HG02970 (cell line): Measurements from ENCODE around the gene LRP1B.
A peak's percentile ranks its signal among the peaks of the same experiment; 100 is the strongest.

Experiments
- ATAC-seq: cut with Tn5 transposase; IDR thresholded peaks from one replicate; pipeline ENCODE4 v1.9.1; 2021; ENCODE audit warnings: mild to moderate bottlenecking, moderate library complexity, moderate number of reproducible peaks; ENCODE audit not compliant: unreplicated experiment, low FRiP score

The LRP1B gene

DNA sequence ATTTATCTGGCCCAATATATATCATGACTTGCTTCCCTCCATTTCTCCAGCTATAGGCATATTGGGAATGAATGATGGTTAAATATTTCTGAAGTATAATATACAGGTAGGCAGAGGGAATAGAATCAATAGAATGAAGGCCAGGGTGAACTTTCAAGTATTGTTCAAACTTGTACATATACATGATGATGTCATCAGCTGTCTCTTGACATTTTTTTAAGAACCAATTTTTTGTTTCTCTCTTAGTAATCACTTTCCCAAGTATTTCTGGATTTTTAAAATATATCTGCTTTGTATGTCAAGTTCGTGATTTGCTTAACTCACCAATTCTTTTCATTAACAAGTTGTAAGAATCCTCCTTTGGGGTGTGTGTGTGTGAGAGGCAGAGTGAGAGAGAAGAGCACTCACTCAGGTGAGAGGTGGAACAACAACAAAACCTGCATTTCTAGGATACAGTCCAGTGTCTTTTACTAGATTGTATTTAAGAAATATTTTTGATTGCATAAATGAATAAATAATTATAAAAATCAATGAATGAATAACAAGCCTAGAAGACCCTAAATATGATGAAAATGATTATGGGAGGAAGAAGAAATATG is 1239.1 kb downstream of the LRP1B start:
- ATAC-seq = no peak

DNA sequence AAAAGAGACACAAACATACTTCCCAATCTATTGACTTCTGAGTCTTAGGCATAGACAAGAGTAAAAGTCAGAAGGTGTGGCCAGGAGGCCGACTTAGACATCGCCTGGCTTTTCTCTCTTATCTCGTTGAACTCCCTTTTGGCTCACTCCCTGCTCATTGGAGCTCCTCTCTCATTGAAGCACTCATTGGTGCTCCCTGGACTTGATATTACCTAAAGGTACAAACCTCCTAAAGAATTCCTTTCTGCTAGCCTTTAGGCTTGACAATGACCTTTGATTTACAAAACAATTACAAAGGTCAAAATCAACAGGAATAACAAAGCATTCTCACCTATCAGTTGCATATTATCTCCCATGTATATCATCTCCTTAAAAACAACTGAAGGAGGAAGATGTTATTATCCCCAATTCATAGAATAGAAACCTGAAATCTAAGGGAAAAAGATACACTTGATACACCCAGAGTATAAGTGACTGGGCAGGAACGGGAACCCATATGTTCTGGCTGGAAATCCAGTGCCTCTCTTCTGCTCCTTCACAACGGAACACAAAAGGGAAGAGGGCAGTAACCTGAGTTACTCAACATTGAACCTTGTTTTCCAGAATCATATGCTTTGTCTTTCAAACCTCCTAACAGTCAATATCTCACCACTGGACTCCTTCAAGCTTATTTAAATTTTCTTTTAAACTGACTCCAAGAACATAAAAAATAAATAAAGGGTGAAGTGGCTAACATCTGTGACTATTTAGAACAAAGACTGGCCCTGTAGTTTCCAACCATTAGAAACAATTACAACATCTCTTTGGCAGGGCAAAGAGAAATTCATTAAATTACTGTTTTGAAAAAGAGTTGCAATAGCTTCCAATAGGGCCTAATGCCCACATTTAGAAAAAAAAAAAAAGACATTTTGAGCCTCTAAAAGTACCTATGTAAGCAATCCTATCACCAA is 1247.9 kb downstream of the LRP1B start:
- no peak for ATAC-seq

DNA sequence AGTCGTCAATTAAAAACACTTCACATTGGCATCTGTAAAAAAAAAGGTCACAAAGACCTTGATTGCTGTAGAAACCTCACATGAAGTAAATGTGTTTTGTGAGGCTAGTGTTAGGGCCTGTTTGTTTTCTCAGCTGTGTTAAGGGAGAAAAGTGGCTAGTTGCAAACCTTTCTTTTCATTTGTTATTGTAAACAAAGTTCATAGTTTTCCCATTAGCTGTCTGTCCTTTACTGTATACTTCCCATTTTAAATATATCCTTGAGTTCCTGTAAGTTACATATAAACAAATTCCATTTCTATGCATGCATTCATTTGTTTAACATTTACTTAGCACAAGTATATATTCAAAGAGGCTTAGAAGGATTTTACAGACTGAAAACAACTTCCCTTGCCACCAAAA is 1250.2 kb downstream of the LRP1B start:
- ATAC-seq = no peak

DNA sequence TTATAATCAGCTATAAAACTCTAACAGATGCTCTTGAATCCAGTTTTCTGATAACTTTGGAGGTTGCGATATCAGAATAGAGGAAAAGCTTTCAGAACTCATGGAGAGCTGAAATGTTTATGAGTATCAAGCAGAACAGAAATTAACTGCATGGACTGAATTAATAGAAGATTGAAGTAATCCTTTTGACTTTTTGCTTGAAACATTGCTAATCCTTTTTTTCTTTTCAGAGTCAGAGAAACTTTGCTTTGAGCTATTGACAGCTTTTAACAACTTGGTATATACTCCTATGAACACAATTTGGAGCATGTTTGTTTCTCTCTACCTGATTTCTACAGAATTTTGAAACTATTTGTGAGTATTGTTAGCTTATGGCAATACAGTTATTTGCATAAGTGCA is 1254.8 kb downstream of the LRP1B start:
- no peak for ATAC-seq

DNA sequence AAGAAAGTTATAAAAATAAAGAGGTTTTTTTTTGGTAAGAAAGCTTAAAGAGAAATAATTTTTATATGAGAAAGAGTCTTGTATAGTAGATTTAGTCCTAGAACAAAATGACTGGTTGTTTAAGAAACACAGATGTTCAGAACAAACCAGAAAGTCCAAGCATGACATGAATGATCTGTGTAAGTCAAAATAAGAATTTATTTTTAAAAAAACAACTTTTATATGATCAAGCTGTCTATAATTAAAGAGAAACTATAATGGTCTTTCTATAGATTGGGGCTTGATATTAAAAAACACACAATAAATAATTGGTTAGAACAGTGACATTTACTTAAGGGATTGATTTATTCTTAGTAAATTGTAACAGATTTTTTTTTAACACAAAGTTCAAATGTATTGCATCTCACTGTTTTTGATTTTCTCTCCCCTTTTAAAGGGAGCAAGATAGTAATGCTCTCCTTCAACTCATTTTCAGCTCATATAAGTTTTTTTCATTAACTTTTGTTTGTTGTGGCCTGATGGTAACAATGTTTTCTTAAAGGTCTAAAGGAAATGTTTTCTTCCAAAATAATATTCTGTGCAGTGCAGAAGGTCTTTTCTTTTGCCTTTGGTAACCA is 1256.8 kb downstream of the LRP1B start:
- no peak for ATAC-seq

DNA sequence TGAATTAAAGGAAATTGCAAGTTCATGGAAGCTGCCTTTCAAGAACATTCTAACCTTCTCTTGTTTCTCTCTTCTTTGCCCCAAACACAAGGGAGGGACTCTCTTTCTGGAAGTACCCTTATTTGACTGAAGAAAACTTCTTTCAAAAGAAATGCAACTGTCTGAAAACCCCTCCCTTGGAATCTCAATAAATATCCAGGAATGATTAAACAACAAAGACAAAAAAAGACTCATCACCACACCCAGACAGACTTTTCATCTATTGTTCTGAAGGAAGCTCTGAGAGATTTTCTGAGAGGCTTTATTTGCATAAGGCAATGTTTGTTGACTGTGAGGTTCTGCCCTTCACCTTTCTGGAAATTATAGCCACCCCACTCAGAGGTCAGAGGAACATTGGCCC is 1260.9 kb downstream of the LRP1B start:
- no peak for ATAC-seq

DNA sequence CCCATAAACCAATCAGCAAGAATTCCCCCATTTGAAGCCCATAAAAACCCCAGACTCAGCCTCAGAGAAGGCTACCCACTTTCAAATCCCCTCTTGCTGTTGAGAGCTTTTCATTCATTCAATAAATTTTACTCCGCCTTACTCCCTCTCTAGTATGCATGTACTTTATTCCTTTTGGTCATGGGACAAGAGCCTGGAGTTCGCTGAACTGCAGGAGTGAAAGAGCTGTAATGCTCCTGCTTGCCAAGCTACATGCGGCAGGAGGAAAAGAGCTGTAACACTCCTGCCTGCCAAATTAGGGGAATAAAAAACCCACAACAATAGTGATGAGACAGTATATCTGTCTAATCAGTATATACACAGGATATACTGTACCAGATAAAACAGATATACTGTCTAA is 1261.7 kb downstream of the LRP1B start:
- no peak for ATAC-seq

DNA sequence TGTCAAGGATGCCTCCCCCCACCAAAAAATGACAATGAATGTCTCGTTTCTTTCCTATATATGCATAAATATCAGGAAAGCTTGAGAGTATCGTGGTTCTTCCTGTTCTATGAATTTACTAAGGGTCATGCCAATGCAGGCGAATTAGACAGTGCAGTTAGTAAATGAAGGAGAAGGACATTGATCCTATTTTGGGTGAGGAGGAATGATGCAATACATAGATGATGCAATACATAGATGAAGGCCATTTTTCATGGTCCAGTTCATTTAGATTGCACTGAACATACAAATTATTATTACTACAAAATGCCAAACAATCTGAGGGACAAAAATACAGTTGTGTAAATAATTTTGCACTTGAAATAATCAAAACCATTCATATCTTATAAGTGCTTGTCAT is 1265.0 kb downstream of the LRP1B start:
- ATAC-seq = no peak

DNA sequence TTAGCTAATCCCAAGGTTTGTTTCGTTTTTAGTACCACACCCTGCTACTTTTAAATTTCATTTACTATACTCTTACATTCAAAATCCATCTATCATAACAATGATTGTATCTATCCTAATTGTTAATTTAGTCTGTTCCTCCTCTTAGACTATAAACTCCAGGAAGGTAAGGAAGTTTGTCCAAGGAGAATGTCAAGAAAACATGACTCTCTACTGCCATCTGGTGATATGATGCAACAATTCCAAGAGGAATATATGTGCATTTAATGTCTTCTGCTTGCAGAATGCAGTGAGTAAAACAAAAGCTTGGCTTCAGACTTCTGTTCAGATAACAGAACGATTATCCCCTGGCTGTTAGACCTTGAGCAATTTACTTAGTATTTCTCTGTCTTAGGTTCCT is 1267.1 kb downstream of the LRP1B start:
- ATAC-seq = no peak

DNA sequence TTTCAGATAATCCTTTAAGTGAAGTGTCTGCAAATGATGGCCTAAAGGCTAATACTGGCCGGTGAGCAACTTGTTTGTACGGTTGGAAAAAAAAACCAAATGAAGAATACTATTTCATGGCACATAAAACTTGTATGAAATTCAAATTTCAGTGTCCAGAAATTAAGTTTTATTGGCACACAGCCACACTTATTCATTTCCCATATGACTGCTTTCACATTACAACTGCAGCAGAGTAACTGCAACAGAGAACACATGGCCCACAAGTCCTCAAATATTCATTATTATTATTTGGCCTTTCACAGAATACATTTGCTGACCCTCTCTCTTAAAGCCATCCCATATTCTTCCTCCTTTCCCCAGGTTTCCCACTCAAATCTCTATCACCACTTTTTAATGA is 1268.6 kb downstream of the LRP1B start:
- ATAC-seq = no peak

DNA sequence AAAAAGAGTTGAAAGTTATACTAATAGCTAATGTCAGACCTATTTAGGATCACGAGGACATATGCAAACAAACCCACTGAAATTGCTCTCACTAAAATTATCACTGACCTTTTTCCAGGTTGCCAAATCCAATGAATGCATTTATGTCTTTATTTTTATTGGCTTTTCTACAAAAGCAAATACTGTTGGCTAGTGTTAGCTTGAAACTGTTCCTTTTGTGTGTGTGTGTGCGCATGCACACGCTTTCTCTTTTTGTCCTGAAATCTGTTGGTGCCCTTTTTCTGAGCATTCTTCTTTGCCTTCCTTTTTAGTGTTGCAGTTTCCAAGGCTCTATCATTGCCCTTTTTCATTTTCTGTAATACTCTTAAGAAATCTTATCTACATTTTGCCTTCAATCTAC is 1269.2 kb downstream of the LRP1B start:
- no peak for ATAC-seq

DNA sequence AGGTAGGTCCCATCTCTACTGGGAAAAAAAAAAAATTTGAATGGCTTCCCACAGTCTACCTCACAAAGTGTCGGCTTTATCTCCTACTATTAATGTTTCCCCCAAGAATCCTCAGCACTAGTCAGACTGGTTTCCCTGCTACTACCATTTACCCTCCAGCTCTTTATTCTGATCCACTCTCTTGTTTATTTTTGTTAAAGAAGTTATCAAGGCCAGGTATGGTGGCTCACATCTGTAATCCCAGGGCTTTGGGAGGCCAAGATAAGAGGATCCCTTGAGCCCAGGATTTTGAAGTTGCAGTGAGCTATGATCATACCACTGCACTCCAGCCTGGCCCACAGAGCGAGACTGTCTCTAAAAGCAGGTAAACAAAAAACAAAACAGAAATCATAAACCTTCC is 1275.3 kb downstream of the LRP1B start:
- ATAC-seq = no peak

DNA sequence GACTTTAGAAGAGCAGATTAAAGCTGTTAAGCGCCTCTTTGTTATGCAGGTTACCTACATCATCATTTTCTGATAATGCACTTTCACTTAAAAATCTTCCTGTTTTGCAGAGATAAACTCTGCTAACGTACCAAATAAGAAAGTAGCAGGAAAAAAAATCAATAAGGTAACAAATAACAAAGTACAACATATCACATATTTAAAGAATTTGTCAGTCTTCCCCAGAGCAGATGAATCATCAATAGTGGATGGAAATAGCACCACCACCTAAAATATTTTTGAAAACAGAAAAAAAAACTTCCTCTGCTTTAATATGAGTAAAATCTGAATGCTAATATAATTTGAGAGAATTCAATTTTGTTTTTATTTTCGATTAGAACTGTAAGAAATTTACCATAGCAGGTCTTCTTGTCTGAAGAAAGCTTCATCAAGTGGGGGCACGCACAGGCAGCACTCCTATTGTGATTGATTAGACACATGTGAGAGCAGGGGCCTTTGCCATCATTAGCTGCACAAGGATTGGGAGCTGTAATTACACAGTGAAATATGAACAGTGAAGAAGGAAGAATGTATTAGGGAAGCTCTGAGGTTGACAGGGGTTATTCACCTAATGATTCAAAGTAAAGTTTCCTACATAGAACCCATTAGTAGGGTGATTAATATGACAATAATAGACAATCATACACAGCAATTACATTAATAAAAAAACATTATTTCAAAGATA is 1279.4 kb downstream of the LRP1B start:
- no peak for ATAC-seq

DNA sequence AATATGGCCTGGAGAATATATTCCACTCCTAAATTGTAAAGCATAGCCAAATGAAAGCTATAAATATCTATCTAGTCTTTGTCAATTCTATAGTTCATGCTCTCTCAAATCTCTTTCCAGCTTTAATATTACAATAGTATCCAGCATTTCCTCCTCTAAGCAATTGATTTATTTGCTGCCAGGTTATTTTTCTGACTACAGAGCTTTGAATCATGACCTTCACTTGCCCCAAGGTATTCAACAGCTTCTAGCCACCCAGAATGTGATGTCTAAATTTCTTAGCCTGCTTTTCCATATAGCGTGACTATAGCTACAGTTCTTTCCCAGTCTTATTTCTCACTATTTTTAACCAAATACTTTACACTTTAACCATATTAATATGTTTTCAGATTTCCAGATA is 1287.6 kb downstream of the LRP1B start:
- no peak for ATAC-seq

DNA sequence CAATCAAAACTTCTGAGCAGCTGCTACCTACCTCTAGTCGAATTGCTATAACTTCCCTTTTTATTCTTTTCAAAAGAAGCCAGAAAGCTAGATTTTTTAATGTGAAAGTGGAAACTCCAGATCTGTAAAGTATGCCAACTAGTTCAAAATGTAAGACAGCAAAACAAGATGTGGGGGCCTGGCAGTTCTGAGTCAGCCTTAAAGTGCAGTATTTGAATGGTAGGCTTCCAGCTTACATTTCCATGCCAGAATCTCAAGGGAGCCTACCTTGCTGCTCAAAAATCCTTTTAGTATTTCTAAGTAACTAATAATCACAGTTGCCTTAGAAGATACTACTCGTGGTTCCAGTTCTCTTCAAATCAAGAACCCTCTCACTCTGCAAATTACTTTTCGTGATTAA is 1288.7 kb downstream of the LRP1B start:
- ATAC-seq = no peak

DNA sequence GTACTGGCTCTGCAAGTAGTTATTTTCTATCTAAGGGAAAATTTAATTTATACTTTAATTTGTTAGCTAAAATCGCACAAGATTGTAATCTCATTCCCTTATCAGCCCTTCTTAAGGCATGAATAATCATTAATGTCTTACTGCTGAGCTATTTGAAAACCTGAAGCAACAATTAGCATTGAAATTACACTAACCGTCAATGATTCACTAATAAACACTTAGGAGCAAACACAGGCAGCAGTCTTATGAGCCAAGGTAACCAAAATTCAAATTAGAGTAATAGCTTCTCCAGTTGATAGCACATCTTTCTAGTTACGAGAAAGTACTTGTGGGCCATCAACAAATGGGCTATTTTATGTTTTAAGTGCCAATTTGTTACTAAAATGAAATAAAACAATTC is 1289.7 kb downstream of the LRP1B start:
- ATAC-seq = no peak

DNA sequence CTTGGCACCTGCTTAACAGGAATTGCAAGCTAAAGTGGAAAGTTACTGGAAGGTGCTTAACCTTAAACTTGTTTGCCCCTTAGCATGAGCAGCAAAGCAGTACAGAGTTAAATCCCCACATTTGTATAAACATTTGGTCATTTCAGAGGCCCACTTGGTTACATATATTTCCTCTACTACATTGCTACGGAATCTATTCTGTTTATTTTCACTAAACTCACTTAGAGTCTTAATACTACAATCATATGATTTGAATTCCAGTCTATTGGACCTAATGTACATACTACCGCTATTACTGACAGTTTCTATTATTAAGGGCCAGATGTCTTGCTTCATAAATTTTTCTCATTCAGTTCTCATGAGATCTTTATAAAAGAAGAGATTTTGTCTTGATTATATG is 1294.0 kb downstream of the LRP1B start:
- no peak for ATAC-seq

DNA sequence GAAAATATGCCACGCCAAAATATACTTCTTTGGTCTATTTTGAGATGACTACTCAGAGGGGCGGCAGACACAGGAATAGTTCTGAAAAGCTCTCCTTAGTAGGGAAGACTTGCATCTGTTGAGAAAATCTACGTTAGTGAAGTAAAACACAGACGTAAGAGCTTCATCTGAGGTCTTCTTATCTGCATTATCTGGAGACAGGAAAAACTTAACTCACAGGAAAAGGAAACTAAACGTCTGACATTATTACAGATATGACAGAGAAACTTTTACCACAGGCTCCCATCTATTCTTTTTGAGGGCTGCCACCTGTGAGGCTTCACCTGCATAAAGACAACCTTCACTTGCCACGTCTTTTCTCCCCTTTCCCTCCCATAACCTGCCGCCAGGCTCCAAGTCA is 1295.7 kb downstream of the LRP1B start:
- ATAC-seq = no peak

DNA sequence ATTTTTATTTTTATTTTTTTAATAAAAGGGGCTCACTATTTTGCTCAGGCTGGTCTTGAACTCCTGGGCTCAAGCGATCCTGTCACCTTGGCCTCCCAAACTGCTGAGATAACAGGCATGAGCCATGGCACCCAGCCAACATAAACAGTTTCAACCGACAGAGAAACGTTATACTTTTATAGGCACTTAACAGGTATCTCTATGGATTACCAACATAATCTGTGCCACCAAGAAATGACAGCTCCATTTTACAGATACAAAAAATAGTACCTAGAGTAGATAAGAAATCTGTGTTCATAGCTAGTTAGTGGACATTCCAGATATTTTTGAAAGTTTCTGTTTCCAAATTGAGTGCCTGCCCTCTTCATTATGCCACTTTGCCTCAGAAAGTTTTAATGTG is 1316.7 kb downstream of the LRP1B start:
- no peak for ATAC-seq

DNA sequence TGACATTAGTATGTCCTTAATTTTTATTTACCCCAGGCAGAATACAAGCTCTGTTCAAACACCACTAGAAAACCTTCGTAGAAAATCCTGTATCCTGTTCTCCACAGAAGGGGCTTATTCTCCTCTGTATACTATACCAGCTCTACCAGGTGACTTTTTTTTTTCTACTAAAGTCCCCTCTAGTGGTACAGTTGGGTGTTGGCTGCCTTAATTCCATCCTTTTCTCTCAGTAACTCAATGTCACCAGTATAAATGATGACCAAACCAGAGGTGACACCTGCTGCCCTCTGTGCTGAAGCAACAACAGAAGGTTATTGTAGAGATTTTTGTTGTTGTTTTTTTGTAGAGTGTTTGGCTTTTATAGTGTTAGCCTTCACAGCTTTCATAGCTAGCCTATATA is 1322.0 kb downstream of the LRP1B start:
- peak; percentile 50 for ATAC-seq

DNA sequence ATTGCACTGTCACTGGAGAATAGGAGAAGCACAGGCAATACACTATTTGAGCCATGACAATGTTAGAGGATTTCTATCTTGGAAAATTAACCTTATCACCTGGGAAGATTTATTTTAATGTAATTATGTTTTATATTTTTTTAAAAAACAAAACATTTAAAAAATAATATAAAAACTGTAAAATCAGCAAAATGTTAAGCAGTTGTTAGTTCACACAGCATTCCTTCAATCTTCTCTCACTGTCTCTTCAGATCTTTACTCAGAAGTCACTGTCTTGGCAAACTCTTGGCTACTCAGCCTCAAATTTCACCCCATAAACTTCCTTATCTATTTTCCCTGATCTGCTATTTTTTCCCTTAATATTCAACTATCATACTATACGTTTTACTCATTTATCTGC is 1322.6 kb downstream of the LRP1B start:
- no peak for ATAC-seq
